ENCODE results near the gene PSMA2.
A peak's percentile ranks its signal among the peaks of the same experiment; 100 is the strongest.

PSMA2 gene

DNA sequence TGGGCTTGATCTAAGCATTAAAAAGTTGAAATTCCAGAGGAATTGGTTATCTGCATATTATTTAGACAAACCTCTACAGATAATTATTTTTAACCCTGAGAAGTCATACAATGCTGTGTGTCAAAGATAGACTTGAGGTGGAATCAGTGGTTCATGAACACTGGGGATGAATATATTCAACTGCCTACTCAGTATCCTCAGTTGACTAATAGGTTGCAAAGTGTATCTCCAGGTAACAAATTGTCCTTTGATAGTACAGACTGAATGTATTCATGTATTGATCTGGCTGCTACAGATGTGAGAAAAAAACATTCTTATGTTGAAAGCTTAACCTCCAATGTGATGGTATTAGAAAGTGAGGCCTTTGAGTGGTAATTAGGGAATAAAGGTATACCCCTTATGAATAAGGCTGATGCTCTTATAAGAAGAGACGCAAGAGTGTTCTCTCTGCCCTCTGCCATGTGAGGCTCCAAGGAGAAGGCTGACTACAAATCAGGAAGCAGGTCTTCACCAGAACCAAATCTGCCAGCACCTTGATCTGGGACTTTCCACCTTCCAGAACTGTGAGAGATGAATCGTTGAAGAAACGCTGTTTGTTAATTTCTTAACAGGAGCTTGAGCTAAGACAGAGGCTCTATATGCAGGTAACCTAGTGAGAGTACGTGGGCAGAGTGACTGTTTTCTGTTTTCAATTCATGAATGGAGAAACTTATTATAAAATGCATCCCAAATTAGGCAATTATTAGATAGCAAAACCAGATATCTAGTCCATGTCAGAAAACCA lies 7.7 kb upstream of the PSMA2 start:
- DNase-seq: no peak

GRCh38 chr7:42935861-42936260 lies 3.9 kb upstream of the PSMA2 start:
- DNase-seq: no peak

DNA sequence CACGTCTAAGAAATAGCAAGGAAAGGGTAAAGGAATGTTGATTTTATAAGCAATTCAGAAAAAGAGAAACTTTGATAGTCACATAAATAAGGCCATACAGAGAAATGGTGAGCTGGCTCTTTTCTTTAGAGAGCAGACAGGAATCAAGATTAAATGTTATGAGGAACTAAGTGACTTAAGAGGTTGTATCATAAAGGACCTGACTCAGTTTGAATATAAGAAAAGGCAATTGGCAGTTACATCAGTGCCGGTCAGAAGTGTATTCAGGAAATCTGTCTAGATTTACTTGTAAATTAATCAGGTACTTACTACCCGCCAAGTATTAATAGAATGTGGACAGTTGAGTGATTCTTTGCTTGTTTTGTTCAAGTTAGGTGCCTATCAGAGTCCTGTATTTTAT lies 2.3 kb upstream of the PSMA2 start:
- no peak for DNase-seq

- no peak for DNase-seq
Measured at GRCh38 chr7:42932811-42933591, 1.0 kb upstream of the PSMA2 start.

DNA sequence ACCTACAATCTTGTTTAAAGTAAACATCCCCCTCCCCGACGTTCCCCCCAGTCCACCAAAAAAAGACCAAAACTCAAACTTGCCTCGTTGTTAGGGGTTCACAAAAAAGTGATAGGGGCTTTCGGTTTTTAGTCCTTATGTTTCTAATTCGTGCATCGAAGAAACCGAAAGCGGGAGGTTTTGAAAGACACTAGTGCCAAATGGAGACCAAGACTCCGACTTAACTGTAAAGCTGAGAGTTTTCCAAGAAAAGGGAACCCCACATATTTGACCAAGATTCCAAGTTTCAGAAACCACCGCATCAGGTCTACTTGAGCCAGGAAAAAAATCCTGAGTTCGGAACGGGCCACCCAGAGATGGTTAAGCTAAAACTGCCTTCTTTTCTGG lies 534 bp downstream of the PSMA2 start:
- no peak for DNase-seq

- no peak for DNase-seq
Measured at GRCh38 chr7:42930889-42931288, 1.1 kb downstream of the PSMA2 start.

GRCh38 chr7:42929449-42929848 lies 2.5 kb downstream of the PSMA2 start:
- no peak for DNase-seq

DNA sequence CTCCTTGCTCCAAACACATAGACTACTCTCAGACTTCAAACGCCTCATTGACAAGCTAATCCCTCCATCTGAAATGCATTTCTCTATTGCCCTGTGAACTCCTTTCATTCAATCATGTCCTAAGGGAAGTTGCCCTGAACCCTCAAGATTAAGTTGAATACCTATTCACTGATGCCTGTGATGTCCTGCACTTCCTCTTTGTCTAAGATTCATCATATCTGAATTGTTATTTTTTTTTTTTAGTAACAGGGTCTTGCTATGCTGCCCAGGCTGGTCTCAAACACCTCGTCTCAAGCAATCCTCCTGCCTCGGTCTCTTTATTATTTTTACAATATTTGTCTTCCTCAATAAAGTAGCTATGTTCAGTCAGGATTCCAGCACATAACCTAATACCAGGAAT lies 3.2 kb downstream of the PSMA2 start:
- no peak for DNase-seq

- DNase-seq: no peak
Measured at GRCh38 chr7:42926204-42926603, 5.8 kb downstream of the PSMA2 start.

DNA sequence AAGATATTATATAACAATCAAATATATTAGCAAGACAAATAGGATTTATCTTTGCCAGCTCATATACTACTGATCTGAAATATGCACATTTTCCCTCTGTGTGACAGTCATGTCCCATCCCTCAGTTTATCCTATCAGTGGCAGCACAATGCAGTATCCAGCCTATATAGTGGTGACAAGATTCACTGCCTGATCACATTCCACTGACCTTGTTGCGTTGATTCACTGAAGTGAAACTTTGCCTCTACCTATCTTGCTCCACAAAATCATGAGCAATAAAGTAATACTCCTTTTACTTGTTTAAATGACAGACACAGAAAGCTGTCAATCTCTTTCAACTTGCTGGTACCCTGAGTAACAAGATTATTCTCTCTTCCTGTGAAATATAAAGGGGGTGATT lies 6.3 kb downstream of the PSMA2 start:
- no peak for DNase-seq

- no peak for DNase-seq
Measured at GRCh38 chr7:42924223-42924838, 7.6 kb downstream of the PSMA2 start.

- DNase-seq: no peak
Measured at GRCh38 chr7:42922017-42922753, 9.8 kb downstream of the PSMA2 start.

DNA sequence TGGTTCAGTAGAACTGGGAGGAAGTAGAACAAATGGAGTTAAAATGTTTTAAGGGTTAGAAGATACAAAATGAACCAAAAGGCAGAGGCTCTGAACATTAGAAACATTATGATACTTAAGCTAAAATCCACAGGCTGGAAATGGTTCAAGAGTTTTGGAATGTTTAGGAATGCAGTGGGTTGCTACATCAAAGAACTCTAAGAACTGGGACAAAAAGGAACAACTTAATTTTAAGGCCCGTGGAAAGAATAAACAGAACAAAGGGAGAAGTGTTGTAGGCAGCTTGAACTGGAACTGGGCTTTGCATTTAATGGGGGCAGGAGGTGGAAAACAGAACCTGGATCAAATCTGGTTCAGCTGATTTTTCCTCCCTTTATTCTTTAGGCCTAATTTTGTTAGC lies 16.6 kb downstream of the PSMA2 start:
- DNase-seq: no peak

DNA sequence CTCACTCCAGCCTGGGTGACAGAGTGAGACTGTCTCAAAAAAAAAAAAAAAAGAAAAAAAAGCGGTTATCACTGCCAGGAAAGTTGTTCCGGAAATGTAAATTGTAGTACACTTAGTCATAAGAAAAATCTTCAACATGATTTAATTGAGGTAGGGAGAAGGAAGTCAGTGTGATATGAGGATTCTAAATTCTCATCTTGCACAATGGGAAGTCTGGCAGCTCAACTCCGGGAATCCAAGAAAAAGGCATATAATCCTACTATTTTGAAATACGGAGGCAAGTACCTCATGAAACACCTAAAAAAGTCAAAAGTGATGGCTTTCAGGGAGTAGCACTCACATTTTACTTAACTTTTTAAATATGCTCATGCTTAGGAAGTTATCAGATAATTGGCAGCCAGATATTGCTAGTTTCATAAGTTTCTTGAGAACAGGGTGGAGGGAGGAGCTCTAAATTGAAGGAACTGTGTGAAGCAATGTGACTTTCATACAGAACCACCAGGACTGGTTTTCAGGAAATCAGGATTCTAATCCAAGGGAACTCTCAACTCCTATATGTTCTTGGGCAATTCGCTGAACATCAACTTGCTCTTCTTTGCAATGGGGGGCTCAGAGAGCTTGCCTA lies 17.4 kb downstream of the PSMA2 start:
- DNase-seq: no peak

- DNase-seq: no peak
Measured at GRCh38 chr7:42914009-42914408, 18.0 kb downstream of the PSMA2 start.

DNA sequence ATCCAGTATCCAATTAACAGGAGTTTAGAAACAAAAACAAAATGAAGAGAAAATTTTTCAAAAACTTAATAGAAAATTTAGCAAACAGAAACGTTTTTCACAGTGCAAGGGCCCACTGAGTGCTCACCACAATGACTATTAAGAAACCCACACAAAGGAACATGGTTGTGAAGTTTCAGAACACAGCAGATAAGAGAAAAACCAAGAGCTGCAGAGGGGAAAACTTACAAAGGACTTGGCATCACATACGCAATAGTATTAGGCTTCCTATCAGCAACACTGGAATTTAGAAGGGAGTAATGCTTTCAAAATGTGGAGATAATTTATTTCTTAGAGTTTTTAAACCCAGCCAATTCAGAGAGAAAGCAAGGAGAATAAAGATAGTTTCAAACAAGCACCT lies 18.4 kb downstream of the PSMA2 start:
- no peak for DNase-seq

- DNase-seq: peak; percentile 98
Measured at GRCh38 chr7:42911454-42912447, 20.2 kb downstream of the PSMA2 start, which contains the start of gene C7orf25. Gene C7orf25, minus strand, starts transcription at chr7:42912070. Its CDS starts 1,170 bp downstream, at chr7:42910900.

GRCh38 chr7:42910306-42910705 lies 21.7 kb downstream of the PSMA2 start:
- no peak for DNase-seq

DNA sequence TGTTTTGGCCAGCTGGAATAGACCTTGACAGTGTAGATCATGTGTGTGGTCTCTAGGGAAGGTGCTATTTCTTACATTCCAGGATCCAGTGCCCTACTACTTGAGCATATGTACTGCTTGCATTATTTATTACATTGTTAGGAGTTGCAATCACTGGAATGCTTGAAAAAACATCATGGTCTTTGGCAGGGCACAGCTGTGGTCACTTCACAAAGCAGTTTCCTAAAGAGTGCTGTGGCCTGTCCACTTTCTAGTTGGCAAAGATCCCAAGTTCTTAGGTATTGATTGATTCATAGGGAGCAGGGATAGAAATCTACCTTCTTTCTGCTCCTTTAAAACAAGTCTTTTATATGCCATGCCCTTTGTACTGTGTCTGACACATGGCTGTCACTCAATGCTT lies 24.7 kb downstream of the PSMA2 start:
- DNase-seq: no peak

GRCh38 chr7:42906181-42906580 lies 25.8 kb downstream of the PSMA2 start:
- DNase-seq: no peak

DNA sequence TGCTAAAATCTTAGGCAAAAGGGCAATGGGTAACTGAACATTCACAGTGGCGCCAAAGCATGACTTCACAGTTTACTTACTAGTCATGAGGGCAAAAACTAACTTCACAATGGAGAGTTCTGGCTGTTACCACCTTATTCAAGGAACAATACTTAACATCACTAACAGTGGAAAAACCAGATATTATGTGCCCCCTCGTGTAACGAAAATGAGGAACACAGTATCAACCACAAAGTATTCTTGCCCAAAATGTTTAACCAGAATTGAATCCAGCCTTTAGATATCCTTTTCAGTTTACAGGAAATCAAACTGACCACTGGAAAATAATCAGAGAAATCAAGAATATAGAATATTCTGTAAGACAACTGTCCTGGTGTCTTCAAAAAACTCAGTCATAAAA lies 29.6 kb downstream of the PSMA2 start:
- no peak for DNase-seq
